HG03064 (cell line): Measurements from ENCODE around the gene SRP14.

Experiments used
- ATAC-seq: cut with Tn5 transposase; IDR thresholded peaks from one replicate; pipeline ENCODE4 v1.9.1; 2021; ENCODE audit warnings: low read depth; ENCODE audit not compliant: unreplicated experiment

Gene SRP14

GRCh38 chr15:40069178-40070165, 30.5 kb upstream of the SRP14 start:
- ATAC-seq, result no peak

DNA sequence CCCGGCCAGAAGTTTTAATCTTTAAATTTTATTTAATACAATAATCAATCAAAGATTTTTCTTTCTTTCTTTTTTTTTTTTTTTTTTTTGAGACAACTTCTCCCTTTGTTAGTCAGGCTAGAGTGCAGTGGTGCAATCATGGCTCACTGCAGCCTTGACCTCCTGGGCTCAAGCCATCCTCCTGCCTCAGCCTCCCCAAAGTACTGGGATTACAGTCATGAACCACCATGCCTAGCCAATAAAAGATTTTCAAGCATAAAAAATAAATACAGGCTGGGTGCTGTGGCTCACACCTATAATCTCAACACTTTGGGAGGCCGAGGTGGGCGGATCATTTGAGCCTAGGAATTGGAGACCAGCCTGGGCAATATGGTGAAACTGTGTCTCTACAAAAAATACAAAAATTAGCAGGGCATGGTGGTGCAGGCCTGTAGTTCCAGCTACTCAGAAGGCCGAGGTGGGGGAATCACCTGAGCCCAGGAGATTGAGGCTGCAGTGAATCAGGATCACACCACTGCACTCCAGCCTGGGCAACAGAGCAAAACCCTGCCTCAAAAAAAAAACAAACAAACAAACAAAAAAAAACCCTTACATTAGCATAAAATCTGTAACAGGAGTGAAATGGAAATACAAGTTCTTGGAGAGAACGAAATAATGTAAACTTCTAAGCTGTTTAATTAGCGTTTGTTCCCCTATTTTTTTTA, 29.1 kb upstream of the SRP14 start:
- ATAC-seq, result no peak

DNA sequence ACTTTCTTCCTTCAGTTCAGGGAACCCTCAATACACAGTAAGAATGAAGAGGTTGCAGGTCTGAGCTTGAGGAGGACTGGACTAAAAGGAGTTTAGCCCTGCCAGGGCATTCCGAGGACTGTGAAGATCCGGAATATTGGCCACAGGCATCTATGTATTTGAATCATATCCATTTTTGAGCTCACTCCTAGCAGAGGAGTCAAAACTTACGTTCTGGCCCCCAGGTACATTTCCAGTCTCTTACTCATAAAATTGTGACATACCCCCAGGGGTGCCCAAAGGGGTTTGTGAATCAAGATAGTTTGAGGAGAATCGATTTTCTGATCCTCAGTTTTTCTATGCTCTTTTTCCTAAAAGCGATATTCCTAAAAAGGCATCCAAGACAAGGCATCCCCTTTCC, 27.6 kb upstream of the SRP14 start:
- no peak for ATAC-seq

DNA sequence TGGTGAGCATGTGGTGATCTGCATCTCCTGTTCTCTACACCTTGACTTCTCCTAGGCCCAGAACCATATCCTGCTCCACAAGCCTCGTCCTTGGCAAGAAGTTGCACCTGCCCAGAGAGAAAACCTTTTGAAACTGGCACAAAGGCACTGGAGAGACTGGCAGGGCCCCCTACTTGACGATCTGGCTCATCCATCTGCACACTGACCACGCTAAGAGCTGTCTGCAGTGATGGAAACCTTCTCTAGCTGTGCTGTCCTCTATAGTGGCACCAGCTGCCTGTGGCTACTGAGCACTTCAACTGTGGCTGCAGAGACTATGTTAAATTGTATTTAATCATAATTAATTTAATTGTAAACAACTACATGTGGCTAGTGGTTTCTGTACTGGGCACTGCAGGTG, 26.2 kb upstream of the SRP14 start:
- ATAC-seq, result no peak

DNA sequence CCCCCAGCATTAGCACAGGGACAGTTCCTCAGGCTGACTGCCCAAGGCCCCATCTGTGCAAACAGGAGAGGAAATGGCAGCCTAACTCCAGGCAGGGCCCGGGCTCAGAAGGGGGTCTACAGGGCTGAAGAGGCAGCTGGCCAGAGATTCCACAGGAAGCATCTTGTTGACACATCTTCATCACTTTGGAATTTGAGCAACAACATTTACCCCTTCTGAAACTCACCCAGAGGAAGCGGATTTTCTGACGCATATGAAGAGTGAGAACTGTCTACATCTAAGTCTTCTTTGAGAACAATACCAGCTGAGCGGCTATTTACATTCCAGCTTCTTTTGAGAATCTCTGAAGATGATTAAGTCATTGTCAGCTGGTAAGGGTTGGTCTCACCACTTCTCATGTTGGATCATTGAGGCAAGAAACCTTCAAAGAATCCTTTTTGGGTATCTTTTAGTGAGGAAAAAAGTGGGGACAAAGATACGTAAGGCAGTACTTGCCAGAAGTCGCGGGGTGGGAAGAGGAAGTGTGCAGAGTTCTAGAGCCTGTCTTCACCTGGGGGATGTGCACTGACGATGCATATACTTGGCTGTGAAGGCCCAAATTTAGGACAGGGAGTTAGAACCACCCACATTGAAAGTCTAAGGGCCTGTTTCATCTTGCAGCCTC, 25.4 kb upstream of the SRP14 start:
- peak; percentile 61 for ATAC-seq

DNA sequence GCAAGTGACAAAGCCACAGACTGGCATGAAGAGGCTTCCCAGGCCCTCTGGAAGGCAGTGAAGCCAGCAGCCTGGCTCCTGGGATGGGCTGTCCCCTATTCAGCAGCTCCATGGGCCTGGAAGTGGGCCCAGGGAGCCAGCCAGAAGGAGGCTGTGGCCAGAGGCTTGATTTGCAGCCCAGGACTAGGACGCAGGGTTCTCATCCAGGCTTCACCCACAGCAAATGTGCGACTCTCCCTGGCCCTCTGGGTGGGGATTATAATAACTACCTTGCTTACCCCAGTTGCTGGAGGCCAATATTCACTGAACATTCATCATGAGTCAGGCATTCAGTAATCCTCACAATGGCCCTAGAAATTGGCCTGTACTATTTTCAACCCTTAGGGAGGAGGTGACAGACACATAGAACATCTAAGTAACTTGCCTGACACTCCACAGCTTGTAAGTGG, 24.6 kb upstream of the SRP14 start:
- no peak for ATAC-seq

DNA sequence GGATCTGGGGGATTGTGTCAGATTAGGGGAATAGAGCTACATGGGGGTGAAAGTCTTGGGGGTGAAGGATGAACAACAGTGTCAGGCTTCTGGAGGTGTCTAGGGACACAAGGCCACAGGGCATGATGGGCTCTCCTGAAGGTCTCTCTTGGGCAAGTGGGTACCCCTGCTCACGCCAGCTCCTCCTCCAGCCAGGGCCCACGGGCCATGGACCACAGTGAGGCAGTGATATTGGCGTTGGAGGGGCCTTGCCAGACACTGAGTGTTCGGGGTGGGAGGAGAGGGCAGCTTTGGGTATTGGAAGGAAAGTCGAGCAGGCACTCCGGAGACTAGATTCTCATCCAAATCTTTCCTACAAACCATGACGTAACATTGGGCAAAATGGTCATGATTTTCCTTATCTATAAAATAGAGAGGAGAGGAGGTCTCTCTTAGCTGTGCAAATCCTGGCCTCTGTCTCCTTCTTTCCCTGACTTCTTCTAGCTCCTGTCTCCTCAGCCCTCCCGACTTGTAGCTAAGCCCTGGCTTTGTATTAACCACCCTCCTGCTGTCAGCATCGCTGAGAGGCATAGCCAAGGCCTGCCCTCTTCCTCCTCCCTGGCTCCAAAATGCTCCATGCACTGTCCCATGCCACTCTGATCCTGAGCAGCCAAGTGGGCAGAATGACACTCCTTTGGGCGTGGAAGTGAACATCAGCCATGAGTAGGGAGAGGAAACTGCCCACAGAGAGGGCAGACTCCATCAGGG, 24.0 kb upstream of the SRP14 start:
- ATAC-seq, result no peak

GRCh38 chr15:40061212-40061901, 22.4 kb upstream of the SRP14 start:
- no peak for ATAC-seq

GRCh38 chr15:40060236-40060961, 21.4 kb upstream of the SRP14 start:
- no peak for ATAC-seq

DNA sequence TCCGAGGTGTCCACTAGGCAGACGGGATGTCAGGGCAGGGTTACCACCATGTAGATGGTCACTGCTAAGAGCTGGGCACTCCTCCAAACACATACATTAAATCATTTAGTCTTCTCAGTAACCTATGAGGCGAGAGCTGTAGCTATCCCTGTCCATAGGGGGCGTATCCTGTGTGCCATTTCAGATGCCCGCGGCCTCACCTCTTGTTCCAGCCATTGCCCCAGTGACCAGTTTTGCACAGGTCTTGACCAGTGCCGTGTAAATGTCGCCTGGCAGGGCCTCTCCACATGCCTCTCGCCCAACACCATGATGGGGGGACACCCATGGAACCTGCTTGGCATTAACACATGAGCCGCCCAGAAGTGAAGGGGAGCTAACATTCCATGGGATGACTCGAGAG, 20.8 kb upstream of the SRP14 start:
- ATAC-seq, result no peak

GRCh38 chr15:40058476-40059140, 19.6 kb upstream of the SRP14 start:
- no peak for ATAC-seq

- no peak for ATAC-seq
Measured at GRCh38 chr15:40055576-40056293, 16.8 kb upstream of the SRP14 start.

GRCh38 chr15:40054855-40055575, 16.0 kb upstream of the SRP14 start:
- peak; percentile 84 for ATAC-seq

GRCh38 chr15:40054605-40054854, 15.5 kb upstream of the SRP14 start:
- ATAC-seq, result peak; percentile 53

DNA sequence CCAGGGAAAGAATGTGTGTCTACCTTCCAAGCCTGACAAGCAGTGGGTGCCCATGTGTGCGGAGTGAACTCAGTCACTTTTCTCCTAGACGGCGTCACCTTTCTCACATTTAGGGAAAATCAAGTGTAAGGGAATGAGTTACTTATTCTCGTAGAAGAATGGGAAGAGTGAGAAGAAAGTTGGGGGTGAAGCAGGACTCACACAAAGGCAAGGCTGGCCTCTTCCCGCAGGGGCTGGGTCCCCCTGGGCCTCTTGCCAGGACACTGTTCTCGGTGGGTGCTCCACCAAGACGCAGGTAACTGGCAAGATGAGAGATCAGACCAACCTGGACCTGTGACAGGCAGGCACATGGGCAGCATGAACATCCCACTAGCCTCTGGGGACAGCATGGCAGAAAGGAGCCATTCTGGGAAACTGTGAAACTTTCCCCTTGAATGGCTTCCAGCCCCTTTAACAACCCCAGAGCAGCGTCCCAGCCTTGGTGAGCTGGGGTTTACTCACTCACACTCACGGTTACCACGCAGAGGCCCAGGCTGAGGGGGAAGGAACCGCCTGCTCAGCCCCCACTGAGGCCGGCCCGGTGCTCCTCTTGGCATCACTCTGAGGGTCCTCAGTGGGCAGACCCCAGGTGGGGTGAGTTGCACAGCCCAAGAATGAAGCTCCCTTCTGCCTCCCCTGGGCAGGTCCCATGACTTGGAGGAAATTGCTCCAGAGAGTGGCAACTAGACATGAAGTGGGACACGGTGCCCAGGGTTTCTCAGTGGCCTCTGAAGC, 15.0 kb upstream of the SRP14 start:
- peak; percentile 29 for ATAC-seq

DNA sequence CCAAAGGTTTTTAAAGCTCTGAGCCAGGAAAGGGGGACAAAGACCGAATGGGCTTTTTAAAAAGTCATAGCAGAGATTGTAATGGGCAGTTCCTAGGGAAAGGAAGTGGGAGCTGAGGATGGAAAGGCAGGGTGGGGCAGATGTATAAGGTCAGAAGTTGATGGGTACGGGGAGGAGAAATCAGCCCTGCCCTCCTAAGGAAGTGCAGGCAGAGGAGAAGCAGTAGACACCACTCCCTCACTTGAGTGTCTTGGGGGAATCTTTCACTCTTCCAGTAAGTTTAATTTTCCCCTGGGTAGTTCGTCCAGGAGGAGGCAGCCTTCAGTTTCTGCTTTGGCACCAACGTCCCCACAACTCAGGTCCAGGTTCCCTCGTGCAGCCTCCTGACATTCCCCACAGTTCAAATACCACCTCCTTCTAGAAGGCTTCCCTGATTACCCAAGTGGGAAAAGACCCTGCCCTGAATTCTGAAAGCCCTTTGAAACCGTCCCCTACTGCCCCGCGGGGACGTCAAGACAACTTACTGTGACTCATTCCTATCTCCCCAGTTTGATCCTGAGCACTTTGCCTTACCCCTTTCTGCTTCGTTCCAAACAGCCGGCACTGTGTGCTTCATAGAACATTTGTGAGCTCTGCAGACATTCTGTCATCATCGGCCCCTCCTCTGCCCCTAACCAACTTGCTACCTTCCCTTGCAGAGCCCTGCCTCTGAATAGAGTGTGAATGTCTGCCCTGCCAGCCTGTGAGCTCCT, 14.3 kb upstream of the SRP14 start:
- ATAC-seq, result no peak
